GM21717 (cell line): Measurements from ENCODE around the gene ZNF732.
"Not testable (repeated sequence)": the region's sequence is repeated elsewhere in the genome, so short reads cannot be mapped to it uniquely, and the experiment has no call there.

ENCODE experiments used
- ATAC-seq: cut with Tn5 transposase; IDR thresholded peaks from one replicate; pipeline ENCODE4 v1.9.1; 2021; ENCODE audit warnings: mild to moderate bottlenecking, moderate library complexity; ENCODE audit not compliant: unreplicated experiment

Gene ZNF732

DNA sequence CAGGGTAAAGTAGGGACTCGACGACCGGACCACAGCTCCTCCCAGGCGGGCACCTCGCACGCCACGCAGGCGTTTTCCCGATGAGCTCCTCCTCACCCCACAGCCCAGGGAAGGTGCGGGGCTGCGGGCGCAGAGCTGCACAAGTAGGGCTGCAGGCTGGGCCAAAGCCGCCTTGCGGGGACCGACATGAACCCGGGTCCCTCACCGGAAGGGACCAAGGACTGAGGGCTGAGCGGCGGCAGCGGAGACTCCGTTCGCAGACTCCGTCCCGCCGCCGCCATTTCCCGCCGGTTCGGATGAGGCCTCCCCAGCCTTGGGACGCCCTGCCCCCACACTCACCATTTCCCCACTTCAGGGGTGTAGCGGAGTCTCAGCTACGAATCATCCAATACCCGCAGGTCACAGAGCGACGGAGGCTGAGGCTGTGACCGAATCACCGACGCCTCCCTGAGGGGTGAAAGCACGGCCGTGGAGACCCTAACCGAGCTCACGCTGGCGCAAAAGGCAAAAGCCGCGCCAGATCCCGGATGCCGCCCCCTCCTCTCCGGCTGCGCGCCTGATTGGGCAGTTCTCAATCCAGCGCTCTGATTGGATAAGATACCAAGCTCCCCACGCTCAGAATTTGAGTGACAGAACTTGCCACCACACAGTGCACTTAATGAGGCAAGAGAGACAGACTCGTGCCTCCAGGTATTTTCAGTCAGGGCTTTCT lies at the start of gene ZNF732:
Gene ZNF732 (minus strand): TSS at position 506 of the 712 bp plus-strand sequence. CDS start 164 bp downstream, at position 342.
- no peak for ATAC-seq

- ATAC-seq, result no peak
Measured at GRCh38 chr4:340011-340410, 34.7 kb upstream of the ZNF732 start.

DNA sequence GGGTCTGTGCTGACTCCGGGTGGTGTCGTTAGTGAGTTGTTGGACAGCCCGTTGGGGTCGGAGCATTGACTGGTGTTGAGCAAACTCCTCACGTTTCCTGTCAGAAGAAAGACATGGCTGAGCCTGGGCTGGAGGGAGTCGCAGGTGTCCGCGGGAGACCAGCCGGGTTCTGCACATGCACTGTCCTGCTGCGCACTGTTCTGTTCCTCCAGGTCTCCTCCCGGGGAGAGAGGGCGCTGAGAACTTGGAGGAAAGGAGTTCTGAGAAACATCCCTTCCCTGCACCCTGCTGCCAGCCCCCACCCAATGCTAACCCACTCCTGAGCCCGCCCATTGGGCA lies 33.5 kb upstream of the ZNF732 start:
- ATAC-seq, result no peak

GRCh38 chr4:337932-338758 lies 32.9 kb upstream of the ZNF732 start:
- ATAC-seq, result peak; percentile 39

DNA sequence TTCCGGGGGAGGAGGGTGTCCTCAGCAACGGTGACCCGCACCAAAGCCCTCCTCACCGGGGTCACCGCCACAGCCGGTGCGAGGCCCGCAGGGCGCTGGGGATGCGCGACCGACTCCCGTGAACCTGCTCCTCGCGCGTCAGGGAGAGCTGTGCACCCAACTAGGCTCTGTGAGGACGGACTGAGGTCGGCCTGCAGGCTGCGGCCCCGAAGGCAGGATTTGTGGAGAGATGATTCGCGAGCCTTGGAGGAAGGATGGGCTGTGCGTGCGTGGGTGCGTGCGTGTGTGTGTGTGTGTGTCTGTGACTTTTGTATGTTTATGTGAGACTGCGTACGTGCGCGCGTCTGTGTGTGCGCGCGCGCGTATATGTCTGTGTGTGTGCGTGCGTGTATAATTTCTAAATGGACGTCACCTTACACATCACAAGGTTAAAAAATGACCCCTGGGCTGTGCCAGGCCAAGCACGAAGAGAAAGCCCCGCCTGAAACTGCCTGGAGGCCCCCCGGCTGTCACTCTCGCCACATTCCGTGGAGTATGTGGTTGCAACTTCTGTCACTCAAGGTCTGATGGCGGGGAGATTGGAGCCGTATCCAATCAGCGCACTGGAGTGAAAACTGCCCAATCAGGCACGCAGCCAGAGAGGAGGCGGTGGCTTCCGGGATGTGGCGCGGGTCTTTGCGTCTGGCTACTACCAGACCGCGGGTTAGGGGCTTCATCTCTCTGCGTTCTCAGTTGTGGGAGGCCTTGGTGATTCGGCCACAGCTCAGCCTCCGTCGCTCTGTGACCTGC lies 32.1 kb upstream of the ZNF732 start, which contains the start of gene ZNF141:
Gene ZNF141 (plus strand): TSS at position 672 of the 789 bp plus-strand sequence. CDS start 170 bp downstream, outside the sequence.
- peak; percentile 97 for ATAC-seq

DNA sequence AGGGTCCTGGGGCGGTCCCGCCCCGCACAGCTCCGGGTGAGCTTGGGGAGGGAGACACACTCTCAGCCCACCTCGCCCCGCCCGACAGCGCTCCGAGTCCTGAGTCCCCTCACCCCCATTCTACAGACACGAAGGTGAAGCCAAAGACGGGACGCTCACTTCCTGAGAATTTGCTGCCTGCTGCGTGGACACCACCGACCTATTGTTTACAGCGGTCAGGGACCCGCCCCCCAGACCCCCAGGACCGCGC lies 31.5 kb upstream of the ZNF732 start:
- ATAC-seq, result peak; percentile 1

GRCh38 chr4:336099-336892 lies 31.0 kb upstream of the ZNF732 start:
- ATAC-seq, result no peak

GRCh38 chr4:335515-335914 lies 30.2 kb upstream of the ZNF732 start:
- ATAC-seq, result no peak

GRCh38 chr4:328729-329128 lies 23.5 kb upstream of the ZNF732 start:
- no peak for ATAC-seq

GRCh38 chr4:314296-314903 lies 9.1 kb upstream of the ZNF732 start:
- ATAC-seq, result no peak

- ATAC-seq, result no peak
Measured at GRCh38 chr4:309807-310206, 4.5 kb upstream of the ZNF732 start.

- no peak for ATAC-seq
Measured at GRCh38 chr4:306551-306961, 1.3 kb upstream of the ZNF732 start.

GRCh38 chr4:304516-304915 lies 758 bp downstream of the ZNF732 start:
- not testable (repeated sequence) for ATAC-seq

GRCh38 chr4:302381-302780 lies 2.9 kb downstream of the ZNF732 start:
- ATAC-seq, result no peak

GRCh38 chr4:294732-295131 lies 10.5 kb downstream of the ZNF732 start:
- ATAC-seq, result no peak

DNA sequence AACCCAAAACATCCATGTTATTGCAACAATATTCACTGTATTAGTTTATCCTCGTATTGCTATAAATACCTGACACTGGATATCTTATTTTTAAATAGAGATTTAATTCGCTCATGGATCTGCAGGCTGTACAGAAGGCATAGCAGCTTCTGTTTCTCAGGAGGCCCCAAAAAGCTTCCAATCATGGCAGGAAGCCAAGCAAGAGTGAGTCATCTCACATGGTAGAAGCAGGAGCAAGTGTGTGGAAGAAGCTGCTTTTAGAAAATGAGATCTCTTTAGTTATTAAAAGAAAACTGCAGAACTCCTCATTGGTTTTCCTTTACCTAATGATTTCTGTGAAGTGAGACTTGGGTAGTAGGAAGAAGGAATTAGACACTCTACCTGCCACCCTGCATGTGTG lies 16.4 kb downstream of the ZNF732 start:
- ATAC-seq, result no peak

GRCh38 chr4:273309-274017 lies 31.8 kb downstream of the ZNF732 start:
- ATAC-seq, result no peak

DNA sequence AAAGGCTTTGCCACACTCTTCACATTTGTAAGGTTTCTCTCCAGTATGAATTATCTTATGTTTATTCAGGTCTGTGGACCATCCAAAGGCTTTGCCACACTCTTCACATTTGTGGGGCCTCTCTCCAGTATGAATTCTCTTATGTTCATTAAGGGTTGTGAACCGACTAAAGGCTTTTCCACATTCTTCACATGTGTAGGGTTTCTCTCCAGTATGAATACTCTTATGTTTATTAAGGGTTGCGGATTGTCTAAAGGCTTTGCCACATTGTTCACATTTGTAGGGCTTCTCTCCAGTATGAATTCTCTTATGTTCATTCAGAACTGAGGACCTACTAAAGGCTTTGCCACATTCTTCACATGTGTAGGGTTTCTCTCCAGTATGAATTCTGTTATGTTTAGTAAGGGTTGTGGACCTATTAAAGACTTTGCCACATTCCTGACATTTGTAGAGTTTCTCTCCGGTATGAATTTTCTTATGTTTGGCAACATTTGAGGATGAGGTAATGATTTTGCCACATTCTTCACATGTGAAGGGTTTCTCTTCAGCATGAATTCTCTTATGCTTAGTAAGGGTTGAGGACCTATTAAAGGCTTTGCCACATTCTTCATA lies 33.7 kb downstream of the ZNF732 start:
- no peak for ATAC-seq

DNA sequence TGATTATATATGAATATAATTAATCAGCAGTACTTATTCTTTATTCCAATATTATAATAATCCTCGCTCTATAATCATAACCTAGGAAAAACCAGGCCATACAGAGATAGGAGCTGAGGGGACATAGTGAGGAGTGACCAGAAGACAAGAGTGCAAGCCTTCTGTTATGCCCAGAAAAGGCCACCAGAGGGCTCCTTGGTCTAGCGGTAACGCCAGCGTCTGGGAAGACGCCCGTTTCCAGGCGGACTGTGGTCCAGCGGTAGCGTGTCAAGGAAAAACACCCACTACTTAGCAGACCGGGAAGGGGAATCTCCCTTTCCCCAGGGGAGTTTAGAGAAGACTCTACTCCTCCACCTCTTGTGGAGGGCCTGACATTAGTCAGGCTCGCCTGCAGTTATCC lies 46.0 kb downstream of the ZNF732 start:
- ATAC-seq, result not testable (repeated sequence)
